Measurements from ENCODE around the gene SLC6A1. TPM values are rescaled to one million over a fixed set of nuclear protein-coding genes. Genes with fewer than 3 reads are reported as not detected.

SLC6A1 gene
- total RNA-seq, 1 experiment from 2014 or later = not detected

DNA sequence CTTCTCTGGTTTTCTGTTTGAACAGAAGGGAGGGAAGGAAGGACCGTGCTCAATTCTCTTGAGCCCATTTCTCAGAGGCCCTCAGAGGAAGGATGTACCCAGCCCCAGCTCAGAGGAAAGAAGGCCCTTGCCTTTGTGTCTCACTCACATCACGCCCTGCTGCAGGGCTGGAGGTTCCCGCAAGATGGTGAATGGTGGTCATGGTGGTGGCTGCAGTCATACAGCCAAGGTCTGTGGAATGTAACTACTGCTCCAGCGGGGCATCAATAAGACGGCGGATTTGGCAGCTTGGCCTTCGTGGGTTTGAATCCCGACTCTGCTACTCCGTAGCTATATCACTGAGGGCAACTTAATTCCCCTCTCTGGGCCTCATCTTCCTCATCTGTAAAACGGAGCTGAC is 62.9 kb downstream of the SLC6A1 start:
- Histone ChIP-seq H3K36me3 (ENCODE audit: control insufficient read depth in 1 of 2, insufficient read depth in 2 of 2, low read length in 2 of 2) (no peaks in the 10 kb centered on the region), H2AFZ (ENCODE audit: low read depth, low read length, poor library complexity, severe bottlenecking) (no peak overlapping the region), H3K9ac (ENCODE audit: low read length) (no peak overlapping the region), H3K27ac (ENCODE audit: low read depth, low read length) (no peak overlapping the region), H3K9me3 (ENCODE audit: control insufficient read depth in 1 of 2, insufficient read depth in 1 of 2, low read depth in 1 of 2, low read length in 2 of 2) (no peaks in the 10 kb centered on the region), H3K27me3 (ENCODE audit: insufficient read depth, low read length) (peaks cover 35% of the 10 kb centered on the region), H3K79me2 (ENCODE audit: insufficient read depth, low read length) (no peaks in the 10 kb centered on the region), H3K9me2 (ENCODE audit: insufficient read depth) (no peaks in the 10 kb centered on the region), H4K20me1 (ENCODE audit: insufficient read depth) (no peaks in the 10 kb centered on the region), H3K4me2 (ENCODE audit: low read length) (no peak overlapping the region), H3K4me1 (ENCODE audit: control insufficient read depth in 1 of 2, insufficient read depth in 2 of 2, low read length in 2 of 2) (peaks cover 0 to 2% of the 10 kb centered on the region in 2 experiments; a peak in 2 of 4 replicates), H3K4me3 (replicated peaks in 1 of 2; ENCODE audit: low read depth in 1 of 2, low read length in 2 of 2) (no peak overlapping the region)
- ATAC-seq = no peak
- TF ChIP-seq ZNF274 (IDR thresholded peaks at IDR 0.05; ENCODE audit: low read depth, low read length) (no peak), SP1 (IDR thresholded peaks at IDR 0.05; ENCODE audit: low read depth) (no peak), EZH2 (IDR thresholded peaks at IDR 0.05) (no peak), TCF7L2 (IDR thresholded peaks at IDR 0.05; ENCODE audit: borderline replicate concordance, extremely low read depth, insufficient read depth, insufficient read length) (no peak), RAD21 (IDR thresholded peaks at IDR 0.05; ENCODE audit: low read depth) (no peak), CBX3 (IDR thresholded peaks at IDR 0.05; ENCODE audit: low read depth) (no peak)
- TF ChIP-seq, protein P1, sequence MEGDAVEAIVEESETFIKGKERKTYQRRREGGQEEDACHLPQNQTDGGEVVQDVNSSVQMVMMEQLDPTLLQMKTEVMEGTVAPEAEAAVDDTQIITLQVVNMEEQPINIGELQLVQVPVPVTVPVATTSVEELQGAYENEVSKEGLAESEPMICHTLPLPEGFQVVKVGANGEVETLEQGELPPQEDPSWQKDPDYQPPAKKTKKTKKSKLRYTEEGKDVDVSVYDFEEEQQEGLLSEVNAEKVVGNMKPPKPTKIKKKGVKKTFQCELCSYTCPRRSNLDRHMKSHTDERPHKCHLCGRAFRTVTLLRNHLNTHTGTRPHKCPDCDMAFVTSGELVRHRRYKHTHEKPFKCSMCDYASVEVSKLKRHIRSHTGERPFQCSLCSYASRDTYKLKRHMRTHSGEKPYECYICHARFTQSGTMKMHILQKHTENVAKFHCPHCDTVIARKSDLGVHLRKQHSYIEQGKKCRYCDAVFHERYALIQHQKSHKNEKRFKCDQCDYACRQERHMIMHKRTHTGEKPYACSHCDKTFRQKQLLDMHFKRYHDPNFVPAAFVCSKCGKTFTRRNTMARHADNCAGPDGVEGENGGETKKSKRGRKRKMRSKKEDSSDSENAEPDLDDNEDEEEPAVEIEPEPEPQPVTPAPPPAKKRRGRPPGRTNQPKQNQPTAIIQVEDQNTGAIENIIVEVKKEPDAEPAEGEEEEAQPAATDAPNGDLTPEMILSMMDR (IDR thresholded peaks at IDR 0.05 in 2 of 3, conservative IDR thresholded peaks at IDR 0.05 in 1 of 3; ENCODE audit: borderline replicate concordance in 1 of 3, insufficient read depth in 1 of 3, low read depth in 2 of 3, low read length in 2 of 3) = no peak
- TF ChIP-seq, protein P2, sequence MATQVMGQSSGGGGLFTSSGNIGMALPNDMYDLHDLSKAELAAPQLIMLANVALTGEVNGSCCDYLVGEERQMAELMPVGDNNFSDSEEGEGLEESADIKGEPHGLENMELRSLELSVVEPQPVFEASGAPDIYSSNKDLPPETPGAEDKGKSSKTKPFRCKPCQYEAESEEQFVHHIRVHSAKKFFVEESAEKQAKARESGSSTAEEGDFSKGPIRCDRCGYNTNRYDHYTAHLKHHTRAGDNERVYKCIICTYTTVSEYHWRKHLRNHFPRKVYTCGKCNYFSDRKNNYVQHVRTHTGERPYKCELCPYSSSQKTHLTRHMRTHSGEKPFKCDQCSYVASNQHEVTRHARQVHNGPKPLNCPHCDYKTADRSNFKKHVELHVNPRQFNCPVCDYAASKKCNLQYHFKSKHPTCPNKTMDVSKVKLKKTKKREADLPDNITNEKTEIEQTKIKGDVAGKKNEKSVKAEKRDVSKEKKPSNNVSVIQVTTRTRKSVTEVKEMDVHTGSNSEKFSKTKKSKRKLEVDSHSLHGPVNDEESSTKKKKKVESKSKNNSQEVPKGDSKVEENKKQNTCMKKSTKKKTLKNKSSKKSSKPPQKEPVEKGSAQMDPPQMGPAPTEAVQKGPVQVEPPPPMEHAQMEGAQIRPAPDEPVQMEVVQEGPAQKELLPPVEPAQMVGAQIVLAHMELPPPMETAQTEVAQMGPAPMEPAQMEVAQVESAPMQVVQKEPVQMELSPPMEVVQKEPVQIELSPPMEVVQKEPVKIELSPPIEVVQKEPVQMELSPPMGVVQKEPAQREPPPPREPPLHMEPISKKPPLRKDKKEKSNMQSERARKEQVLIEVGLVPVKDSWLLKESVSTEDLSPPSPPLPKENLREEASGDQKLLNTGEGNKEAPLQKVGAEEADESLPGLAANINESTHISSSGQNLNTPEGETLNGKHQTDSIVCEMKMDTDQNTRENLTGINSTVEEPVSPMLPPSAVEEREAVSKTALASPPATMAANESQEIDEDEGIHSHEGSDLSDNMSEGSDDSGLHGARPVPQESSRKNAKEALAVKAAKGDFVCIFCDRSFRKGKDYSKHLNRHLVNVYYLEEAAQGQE (IDR thresholded peaks at IDR 0.05; ENCODE audit: low read depth) = no peak
- ChIA-PET RAD21 (ENCODE audit: low non-redundant PET in 1 of 2, low total read pairs in 2 of 2, uncharacterized antibody in 2 of 2, unreplicated experiment in 2 of 2) (no interaction called here), CTCF (interaction anchor here (0.7 kb wide), 1 partner anchor 109 kb away, joined by 3 read pairs; no protein-coding TSS in a partner anchor), POLR2A (no interaction called here)
- intact Hi-C loops (cut with micrococcal nuclease) = no loop called here
- BruUV-seq (replicated peaks) = no TSS peak
- DNase-seq (ENCODE audit: low read depth, low spot score) = no peak

Data from HCT116 (cell line).